Breast epithelium (tissue), 4 donors: ENCODE data around the gene HAPLN2. TPM values are rescaled to one million over a fixed set of nuclear protein-coding genes. Genes with fewer than 3 reads are reported as not detected.
"Not testable (repeated sequence)": the region's sequence is repeated elsewhere in the genome, so short reads cannot be mapped to it uniquely, and the experiment has no call there.

Experiments
- DNase-seq, 2 donors: peaks; one replicate each; pipeline ENCODE4 v3.0.0-alpha.2; 2019; ENCODE audit warnings: low spot score in 2 of 2
- H3K27ac ChIP-seq, 2 donors: fragments of 200-600 bp; sonication (generic) in 1 of 2; one replicate each; pipeline ENCODE4 v1.5.1; 2016 to 2019; ENCODE audit warnings: mild to moderate bottlenecking in 1 of 2
- H3K27me3 ChIP-seq, 2 donors: fragments of 200-600 bp; sonication (generic) in 1 of 2; one replicate each; pipeline versions ENCODE4 v1.5.1 to v1.6.0; 2017 to 2019; ENCODE audit warnings: control low read depth in 1 of 2, mild to moderate bottlenecking in 1 of 2
- H3K36me3 ChIP-seq: fragments of 200-600 bp; one replicate; pipeline ENCODE4 v1.5.1; 2019
- H3K4me1 ChIP-seq, 2 donors: fragments of 200-600 bp; sonication (generic); one replicate each; pipeline ENCODE4 v1.5.1; 2016 to 2019; ENCODE audit warnings: control low read depth in 1 of 2
- H3K4me3 ChIP-seq, 3 donors: fragments of 200-600 bp; sonication (generic); 1 replicate in 2 of 3; 2 replicates in 1 of 3; pipeline ENCODE4 v1.5.1; 2016 to 2019; ENCODE audit warnings: mild to moderate bottlenecking in 3 of 3, moderate library complexity in 2 of 3
- H3K9me3 ChIP-seq, 2 donors: fragments of 200-600 bp; sonication (generic) in 1 of 2; one replicate each; pipeline ENCODE4 v1.5.1; 2016 to 2019; ENCODE audit warnings: control low read depth in 1 of 2
- CTCF ChIP-seq, 3 donors: fragments of 450-650 bp; IDR thresholded peaks; one replicate each; pipeline ENCODE4 v1.5.1; 2016 to 2017; ENCODE audit warnings: antibody characterized with exemption in 3 of 3, mild to moderate bottlenecking in 3 of 3, moderate library complexity in 3 of 3
- POLR2A ChIP-seq: fragments of 450-650 bp; IDR thresholded peaks from one replicate; pipeline ENCODE4 v1.6.1; 2016; ENCODE audit warnings: antibody characterized with exemption, mild to moderate bottlenecking, moderate library complexity
- POLR2AphosphoS5 ChIP-seq, 3 donors: sonication (generic); formaldehyde crosslinking; IDR thresholded peaks; one replicate each; pipeline ENCODE4 v1.6.1; 2017; ENCODE audit warnings: antibody characterized with exemption in 3 of 3
- intact Hi-C: fragments of 100-400 bp; cut with DNase I; formaldehyde crosslinking; loops from one replicate; pipeline ENCODE4 v1.15.1; 2023; ENCODE audit warnings: low total_unique reads
- total RNA-seq, 3 donors: library from RNA; depleted of rRNA; stranded (reverse); fragments of >200 nt; gene quantifications; one replicate each; pipeline ENCODE4 v1.1.0, GENCODE V29; 2016

HAPLN2 gene
- total RNA-seq, 3 donors from 2014 or later = not detected

- H3K36me3 ChIP-seq = no peaks in the 10 kb centered on the region
- peaks cover 11 to 16% of the 10 kb centered on the region in 2 donors for H3K4me1 ChIP-seq
- H3K9me3 ChIP-seq = no peaks in the 10 kb centered on the region
- no peak overlapping the region for H3K27ac ChIP-seq
- no peak for TF ChIP-seq CTCF (IDR thresholded peaks at IDR 0.05)
- TF ChIP-seq POLR2A = no peak
- TF ChIP-seq POLR2AphosphoS5 (IDR thresholded peaks at IDR 0.05) = no peak
- intact Hi-C loops = no loop called here
- H3K27me3 ChIP-seq = peaks cover 15 to 46% of the 10 kb centered on the region in 2 donors
- peak in 1 of 2 donors; percentile 38 for DNase-seq
- H3K4me3 ChIP-seq = peak overlapping the region; percentile 33 to 71 (median 45)
These were observed 5.7 kb downstream of the HAPLN2 start for GRCh38 chr1:156624814-156625435.

- Histone ChIP-seq H3K27me3 (peaks cover 15 to 42% of the 10 kb centered on the region in 2 donors), H3K27ac (no peak overlapping the region), H3K9me3 (no peaks in the 10 kb centered on the region), H3K4me1 (peaks cover 11 to 16% of the 10 kb centered on the region in 2 donors), H3K36me3 (no peaks in the 10 kb centered on the region), H3K4me3 (peak overlapping the region; percentile 33 to 71 (median 45))
- no peak for TF ChIP-seq POLR2AphosphoS5 (IDR thresholded peaks at IDR 0.05)
- TF ChIP-seq CTCF (IDR thresholded peaks at IDR 0.05) = peak; percentile 77 to 90 (median 81)
- no peak for TF ChIP-seq POLR2A
- DNase-seq = no peak
- intact Hi-C loops = no loop called here
These were observed 6.3 kb downstream of the HAPLN2 start for GRCh38 chr1:156625436-156626078.

GRCh38 chr1:156626079-156626438 is 6.8 kb downstream of the HAPLN2 start:
- H3K9me3 ChIP-seq = no peaks in the 10 kb centered on the region
- intact Hi-C loops = no loop called here
- TF ChIP-seq POLR2AphosphoS5 (IDR thresholded peaks at IDR 0.05) (no peak), POLR2A (no peak), CTCF (IDR thresholded peaks at IDR 0.05) (peak in 2 of 3 donors; percentile 3 to 22)
- peak overlapping the region in 1 of 3 donors; percentile 71 for H3K4me3 ChIP-seq
- peaks cover 15 to 39% of the 10 kb centered on the region in 2 donors for H3K27me3 ChIP-seq
- DNase-seq = no peak
- H3K36me3 ChIP-seq = no peaks in the 10 kb centered on the region
- no peak overlapping the region for H3K27ac ChIP-seq
- H3K4me1 ChIP-seq = peaks cover 11 to 16% of the 10 kb centered on the region in 2 donors

- no peaks in the 10 kb centered on the region for H3K36me3 ChIP-seq
- intact Hi-C loops = no loop called here
- no peaks in the 10 kb centered on the region for H3K9me3 ChIP-seq
- no peak overlapping the region for H3K27ac ChIP-seq
- DNase-seq = no peak
- H3K4me3 ChIP-seq = no peak overlapping the region
- H3K27me3 ChIP-seq = peaks cover 15 to 39% of the 10 kb centered on the region in 2 donors
- peaks cover 11 to 16% of the 10 kb centered on the region in 2 donors for H3K4me1 ChIP-seq
- TF ChIP-seq POLR2A = no peak
- no peak for TF ChIP-seq POLR2AphosphoS5 (IDR thresholded peaks at IDR 0.05)
- peak; percentile 46 to 58 (median 57) for TF ChIP-seq CTCF (IDR thresholded peaks at IDR 0.05)
These were observed 8.2 kb downstream of the HAPLN2 start for GRCh38 chr1:156627313-156627880.

GRCh38 chr1:156629823-156630449 is 10.7 kb downstream of the HAPLN2 start:
- Histone ChIP-seq H3K4me1 (peaks cover 5 to 8% of the 10 kb centered on the region in 2 donors), H3K9me3 (no peaks in the 10 kb centered on the region), H3K27ac (no peak overlapping the region), H3K36me3 (no peaks in the 10 kb centered on the region), H3K27me3 (peaks cover 10 to 25% of the 10 kb centered on the region in 2 donors), H3K4me3 (no peak overlapping the region)
- intact Hi-C loops = no loop called here
- DNase-seq = no peak
- TF ChIP-seq POLR2A = no peak
- TF ChIP-seq POLR2AphosphoS5 (IDR thresholded peaks at IDR 0.05) = no peak
- no peak for TF ChIP-seq CTCF (IDR thresholded peaks at IDR 0.05)

GRCh38 chr1:156631152-156631551 is 11.9 kb downstream of the HAPLN2 start:
- H3K27ac ChIP-seq, DNase-seq, H3K36me3 ChIP-seq, H3K4me3 ChIP-seq, H3K4me1 ChIP-seq, H3K9me3 ChIP-seq, intact Hi-C loops: not testable (repeated sequence)
- H3K27me3 ChIP-seq = peaks cover 3 to 13% of the 10 kb centered on the region in 2 donors
